Esophagus muscularis mucosa (tissue), 4 donors: ENCODE results near the gene DBN1. TPM values are rescaled to one million over a fixed set of nuclear protein-coding genes. Genes with fewer than 3 reads are reported as not detected.

ENCODE experiments used
- DNase-seq: peaks from one replicate; pipeline ENCODE4 v3.0.0-alpha.2; 2017; ENCODE audit errors: extremely low spot score
- H3K27ac ChIP-seq, 4 donors: fragments of 200-600 bp; sonication (generic); replicated peaks in 1 of 4; 1 replicate in 3 of 4; 2 replicates in 1 of 4; pipeline ENCODE4 v1.5.1; 2016 to 2019; ENCODE audit warnings: mild to moderate bottlenecking in 1 of 4
- H3K27me3 ChIP-seq, 4 donors: fragments of 200-600 bp; sonication (generic); one replicate each; pipeline versions ENCODE4 v1.5.1 to v1.6.0; 2016 to 2019
- H3K36me3 ChIP-seq, 4 donors: fragments of 200-600 bp; sonication (generic); one replicate each; pipeline ENCODE4 v1.5.1; 2016 to 2019
- H3K4me1 ChIP-seq, 4 donors: fragments of 200-600 bp; sonication (generic); one replicate each; pipeline ENCODE4 v1.5.1; 2016 to 2019
- H3K4me3 ChIP-seq, 4 donors: fragments of 200-600 bp; sonication (generic); 1 replicate in 2 of 4; 2 replicates in 2 of 4; pipeline ENCODE4 v1.5.1; 2016 to 2019; ENCODE audit warnings: mild to moderate bottlenecking in 4 of 4, moderate library complexity in 1 of 4
- H3K9me3 ChIP-seq, 4 donors: fragments of 200-600 bp; sonication (generic); 1 replicate in 3 of 4; 2 replicates in 1 of 4; pipeline ENCODE4 v1.5.1; 2016 to 2019
- EP300 ChIP-seq: sonication (generic); formaldehyde crosslinking; IDR thresholded peaks from one replicate; pipeline ENCODE4 v1.6.1; 2017; ENCODE audit warnings: antibody characterized with exemption
- POLR2A ChIP-seq: fragments of 450-650 bp; IDR thresholded peaks from one replicate; pipeline ENCODE4 v1.6.1; 2017; ENCODE audit warnings: antibody characterized with exemption, moderate library complexity, mild to moderate bottlenecking, low read depth
- POLR2AphosphoS5 ChIP-seq, 2 donors: sonication (generic); formaldehyde crosslinking; IDR thresholded peaks; one replicate each; pipeline ENCODE4 v1.6.1; 2017; ENCODE audit warnings: antibody characterized with exemption in 2 of 2
- WGBS: methylation state at CpG from one replicate; pipeline ENCODE4 v1.1.5; 2018; 5-methylcytosine and 5-hydroxymethylcytosine counted together
- intact Hi-C: fragments of 100-400 bp; cut with DNase I; formaldehyde crosslinking; loops from one replicate; pipeline ENCODE4 v1.15.1; 2023
- total RNA-seq, 4 donors: library from RNA; depleted of rRNA; stranded (reverse); fragments of >200 nt; gene quantifications; one replicate each; pipeline versions ENCODE4 v1.1.0 to v1.2.1, GENCODE V29; 2016
- TF ChIP-seq, protein P1 (sequence below), 3 experiments: fragments of 200-600 bp in 2 of 3; fragments of 450-650 bp in 1 of 3; sonication (generic) in 2 of 3; IDR thresholded peaks; one replicate each; pipeline ENCODE4 v1.5.1; 2017 to 2019; ENCODE audit warnings: antibody characterized with exemption in 3 of 3, mild to moderate bottlenecking in 2 of 3, moderate library complexity in 1 of 3

DBN1 gene
- 100 to 1,000 TPM in 3 of 4 donors, 10 to 100 TPM in 1; 92.2 to 160 (median 130) TPM for total RNA-seq

GRCh38 chr5:177473443-177474001 is at the start of gene DBN1:
Gene DBN1 (minus strand): TSS chr5:177473634. CDS start chr5:177473521, 113 bp downstream.
- Histone ChIP-seq H3K4me3 (peak within 1 kb of the TSS; percentile 85 to 90 (median 88)), H3K27me3 (no peaks in the 10 kb centered on the region), H3K27ac (peak within 1 kb of the TSS; percentile 89 to 96 (median 94)), H3K9me3 (no peaks in the 10 kb centered on the region), H3K36me3 (peaks cover 0 to 3% (median 1%) of the 10 kb centered on the region in 4 donors), H3K4me1 (peaks cover 64 to 98% (median 95%) of the 10 kb centered on the region in 4 donors)
- no peak for DNase-seq
- intact Hi-C loops: no loop called here
- WGBS: 3% methylated on average over 33 of the region's 69 CpGs
- TF ChIP-seq POLR2AphosphoS5 (IDR thresholded peaks at IDR 0.05): peak; percentile 6 to 78
- TF ChIP-seq, protein P1, sequence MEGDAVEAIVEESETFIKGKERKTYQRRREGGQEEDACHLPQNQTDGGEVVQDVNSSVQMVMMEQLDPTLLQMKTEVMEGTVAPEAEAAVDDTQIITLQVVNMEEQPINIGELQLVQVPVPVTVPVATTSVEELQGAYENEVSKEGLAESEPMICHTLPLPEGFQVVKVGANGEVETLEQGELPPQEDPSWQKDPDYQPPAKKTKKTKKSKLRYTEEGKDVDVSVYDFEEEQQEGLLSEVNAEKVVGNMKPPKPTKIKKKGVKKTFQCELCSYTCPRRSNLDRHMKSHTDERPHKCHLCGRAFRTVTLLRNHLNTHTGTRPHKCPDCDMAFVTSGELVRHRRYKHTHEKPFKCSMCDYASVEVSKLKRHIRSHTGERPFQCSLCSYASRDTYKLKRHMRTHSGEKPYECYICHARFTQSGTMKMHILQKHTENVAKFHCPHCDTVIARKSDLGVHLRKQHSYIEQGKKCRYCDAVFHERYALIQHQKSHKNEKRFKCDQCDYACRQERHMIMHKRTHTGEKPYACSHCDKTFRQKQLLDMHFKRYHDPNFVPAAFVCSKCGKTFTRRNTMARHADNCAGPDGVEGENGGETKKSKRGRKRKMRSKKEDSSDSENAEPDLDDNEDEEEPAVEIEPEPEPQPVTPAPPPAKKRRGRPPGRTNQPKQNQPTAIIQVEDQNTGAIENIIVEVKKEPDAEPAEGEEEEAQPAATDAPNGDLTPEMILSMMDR (IDR thresholded peaks at IDR 0.05): no peak

- H3K36me3 ChIP-seq: peaks cover 44 to 70% (median 67%) of the 10 kb centered on the region in 4 donors
- intact Hi-C loops: no loop called here
- TF ChIP-seq POLR2A (no peak), EP300 (no peak), POLR2AphosphoS5 (IDR thresholded peaks at IDR 0.05) (no peak)
- TF ChIP-seq, protein P1 (IDR thresholded peaks at IDR 0.05): no peak
- WGBS: 61% methylated on average over 2 of the region's 2 CpGs
- H3K4me3 ChIP-seq: no peak overlapping the region
- peaks cover 7 to 27% (median 14%) of the 10 kb centered on the region in 4 donors for H3K4me1 ChIP-seq
- no peaks in the 10 kb centered on the region for H3K27me3 ChIP-seq
- no peak overlapping the region for H3K27ac ChIP-seq
- no peaks in the 10 kb centered on the region for H3K9me3 ChIP-seq
- no peak for DNase-seq
Measured at GRCh38 chr5:177520916-177521513, 47.6 kb upstream of the DBN1 start.

GRCh38 chr5:177520271-177520670 is 46.8 kb upstream of the DBN1 start:
- no peak for DNase-seq
- no peaks in the 10 kb centered on the region for H3K27me3 ChIP-seq
- TF ChIP-seq EP300: no peak
- no peak for TF ChIP-seq POLR2A
- peaks cover 44 to 66% (median 64%) of the 10 kb centered on the region in 4 donors for H3K36me3 ChIP-seq
- no peak overlapping the region for H3K4me3 ChIP-seq
- 90% methylated on average over 3 of the region's 3 CpGs for WGBS
- no peak overlapping the region for H3K27ac ChIP-seq
- intact Hi-C loops: no loop called here
- peaks cover 14 to 35% (median 21%) of the 10 kb centered on the region in 4 donors for H3K4me1 ChIP-seq
- H3K9me3 ChIP-seq: no peaks in the 10 kb centered on the region

GRCh38 chr5:177519463-177520235 is 46.2 kb upstream of the DBN1 start:
- Histone ChIP-seq H3K27ac (peak overlapping the region in 1 of 4 donors; percentile 62), H3K4me3 (no peak overlapping the region), H3K4me1 (peaks cover 17 to 41% (median 26%) of the 10 kb centered on the region in 4 donors), H3K36me3 (peaks cover 43 to 66% (median 64%) of the 10 kb centered on the region in 4 donors), H3K9me3 (no peaks in the 10 kb centered on the region), H3K27me3 (no peaks in the 10 kb centered on the region)
- WGBS: 84% methylated on average over 13 of the region's 13 CpGs
- intact Hi-C loops: loop anchor here (5.0 kb wide), 1 partner anchor 33 kb away; the partner anchor contains the start of gene FAM193B
- no peak for DNase-seq
- TF ChIP-seq, protein P1 (IDR thresholded peaks at IDR 0.05): no peak
- TF ChIP-seq POLR2AphosphoS5 (IDR thresholded peaks at IDR 0.05): no peak
- TF ChIP-seq POLR2A: no peak
- TF ChIP-seq EP300: no peak
